Frontal cortex (tissue), 4 donors: Measurements from ENCODE around the gene ELL2. TPM values are rescaled to one million over a fixed set of nuclear protein-coding genes. Genes with fewer than 3 reads are reported as not detected.

ENCODE experiments used
- DNase-seq, 2 donors: peaks; one replicate each; pipeline ENCODE4 v3.0.0; 2012; ENCODE audit warnings: low spot score in 2 of 2
- FAIRE-seq: peaks from 2 replicates; lab custom pipeline; 2012; peaks lifted over from hg19 to GRCh38; lab: Jason Lieb, UNC
- total RNA-seq: library from RNA; depleted of rRNA; stranded (reverse); fragments of >200 nt; gene quantifications from one replicate; pipeline ENCODE4 v1.2.3, GENCODE V29; 2014
- donor health status: control.
- donor health status: control.
- donor health status: control.

The ELL2 gene
- total RNA-seq = 25.3 TPM

- DNase-seq (peak; percentile 89 to 91), FAIRE-seq (no peak)
Measured at GRCh38 chr5:95961617-95962474, at the start of gene ELL2. Gene ELL2, minus strand, starts transcription at chr5:95961851. Its CDS starts 130 bp downstream, at chr5:95961721.

GRCh38 chr5:96008987-96009647, 47.5 kb upstream of the ELL2 start:
- DNase-seq = no peak
- no peak for FAIRE-seq

GRCh38 chr5:96008487-96008886, 46.8 kb upstream of the ELL2 start:
- FAIRE-seq (no peak), DNase-seq (no peak)

- DNase-seq (no peak), FAIRE-seq (no peak)
Measured at GRCh38 chr5:96007051-96007450, 45.4 kb upstream of the ELL2 start.

- DNase-seq (no peak), FAIRE-seq (no peak)
Measured at GRCh38 chr5:96006291-96006690, 44.6 kb upstream of the ELL2 start.

GRCh38 chr5:96004754-96005153, 43.1 kb upstream of the ELL2 start:
- FAIRE-seq (no peak), DNase-seq (no peak)

- no peak for FAIRE-seq
- DNase-seq = no peak
Measured at GRCh38 chr5:96004087-96004486, 42.4 kb upstream of the ELL2 start.

- no peak for FAIRE-seq
Measured at GRCh38 chr5:96001262-96001661, 39.6 kb upstream of the ELL2 start.

GRCh38 chr5:96000308-96000707, 38.7 kb upstream of the ELL2 start:
- DNase-seq = no peak
- FAIRE-seq = no peak

More at GRCh38 chr5:96001262-96001661, 39.6 kb upstream of the ELL2 start:
- no peak for DNase-seq

- DNase-seq (no peak), FAIRE-seq (no peak)
Measured at GRCh38 chr5:95996904-95997723, 35.5 kb upstream of the ELL2 start.

- no peak for FAIRE-seq
- no peak for DNase-seq
Measured at GRCh38 chr5:95995962-95996489, 34.4 kb upstream of the ELL2 start.

GRCh38 chr5:95993776-95994175, 32.1 kb upstream of the ELL2 start:
- no peak for FAIRE-seq
- no peak for DNase-seq

- no peak for DNase-seq
- FAIRE-seq = no peak
Measured at GRCh38 chr5:95993266-95993665, 31.6 kb upstream of the ELL2 start.

- FAIRE-seq = peak; percentile 43
- no peak for DNase-seq
Measured at GRCh38 chr5:95989283-95990048, 27.8 kb upstream of the ELL2 start.

- FAIRE-seq (no peak), DNase-seq (no peak)
Measured at GRCh38 chr5:95988877-95989276, 27.2 kb upstream of the ELL2 start.

- DNase-seq = no peak
- no peak for FAIRE-seq
Measured at GRCh38 chr5:95988094-95988493, 26.4 kb upstream of the ELL2 start.

- no peak for DNase-seq
Measured at GRCh38 chr5:95986937-95987520, 25.4 kb upstream of the ELL2 start.

GRCh38 chr5:95986001-95986400, 24.4 kb upstream of the ELL2 start:
- DNase-seq (no peak), FAIRE-seq (no peak)

More at GRCh38 chr5:95986937-95987520, 25.4 kb upstream of the ELL2 start:
- no peak for FAIRE-seq

- DNase-seq = no peak
Measured at GRCh38 chr5:95985249-95985648, 23.6 kb upstream of the ELL2 start.

More at GRCh38 chr5:95985249-95985648, 23.6 kb upstream of the ELL2 start:
- FAIRE-seq = no peak
